Tongue (tissue), 2 donors: Measurements from ENCODE around the gene KLF3. TPM values are rescaled to one million over a fixed set of nuclear protein-coding genes. Genes with fewer than 3 reads are reported as not detected.

Experiments used
- DNase-seq: peaks from one replicate; pipeline ENCODE4 v3.0.0-alpha.2; 2015
- total RNA-seq: library from RNA; depleted of rRNA; stranded (reverse); fragments of >200 nt; gene quantifications from one replicate; pipeline ENCODE4 v1.2.3, GENCODE V29; 2014

KLF3 gene
- total RNA-seq, 1 donor from 2014 or later, result 34.4 TPM

GRCh38 chr4:38656111-38656510 lies 7.9 kb upstream of the KLF3 start:
- no peak for DNase-seq

GRCh38 chr4:38659346-38659745 lies 4.7 kb upstream of the KLF3 start:
- no peak for DNase-seq

- DNase-seq, result no peak
These were observed 3.2 kb upstream of the KLF3 start for GRCh38 chr4:38660838-38661237.

GRCh38 chr4:38661371-38661770 lies 2.6 kb upstream of the KLF3 start:
- DNase-seq, result no peak

- DNase-seq, result peak; percentile 59
These were observed 1.4 kb upstream of the KLF3 start for GRCh38 chr4:38662522-38663089.

GRCh38 chr4:38663090-38663800 lies 754 bp upstream of the KLF3 start:
- DNase-seq, result peak; percentile 65

GRCh38 chr4:38664706-38665401 lies 855 bp downstream of the KLF3 start:
- peak; percentile 87 for DNase-seq

GRCh38 chr4:38665551-38666411 lies 1.8 kb downstream of the KLF3 start:
- DNase-seq, result peak; percentile 41

GRCh38 chr4:38666766-38667084 lies 2.7 kb downstream of the KLF3 start:
- no peak for DNase-seq

- peak; percentile 95 for DNase-seq
These were observed 3.3 kb downstream of the KLF3 start for GRCh38 chr4:38667085-38667893.

GRCh38 chr4:38668203-38668971 lies 4.4 kb downstream of the KLF3 start:
- DNase-seq, result no peak

GRCh38 chr4:38669208-38669607 lies 5.2 kb downstream of the KLF3 start:
- no peak for DNase-seq

- no peak for DNase-seq
These were observed 6.3 kb downstream of the KLF3 start for GRCh38 chr4:38670109-38670901.

- no peak for DNase-seq
These were observed 7.1 kb downstream of the KLF3 start for GRCh38 chr4:38670939-38671591.

GRCh38 chr4:38671592-38671940 lies 7.6 kb downstream of the KLF3 start:
- DNase-seq, result no peak

GRCh38 chr4:38672074-38672396 lies 8.0 kb downstream of the KLF3 start:
- DNase-seq, result no peak

GRCh38 chr4:38672397-38673129 lies 8.6 kb downstream of the KLF3 start:
- no peak for DNase-seq

- DNase-seq, result no peak
These were observed 9.4 kb downstream of the KLF3 start for GRCh38 chr4:38673130-38673978.
